Measurements from ENCODE around the gene FAAP20. TPM values are rescaled to one million over a fixed set of nuclear protein-coding genes. Genes with fewer than 3 reads are reported as not detected.

Gene FAAP20
- total RNA-seq, 1 experiment from 2014 or later, result 112 TPM

GRCh38 chr1:2179283-2180013, 15.1 kb downstream of the FAAP20 start:
- Histone ChIP-seq H3K27me3 (ENCODE audit: insufficient read depth, low read length) (no peaks in the 10 kb centered on the region), H4K20me1 (ENCODE audit: insufficient read depth) (no peaks in the 10 kb centered on the region), H3K9me3 (ENCODE audit: control insufficient read depth in 1 of 2, insufficient read depth in 1 of 2, low read depth in 1 of 2, low read length in 2 of 2) (no peaks in the 10 kb centered on the region), H3K4me2 (ENCODE audit: low read length) (no peak overlapping the region), H3K27ac (ENCODE audit: low read depth, low read length) (no peak overlapping the region; the same call in 1 of the 2 replicates), H3K36me3 (ENCODE audit: control insufficient read depth in 1 of 2, insufficient read depth in 2 of 2, low read length in 2 of 2) (peaks cover 0 to 5% of the 10 kb centered on the region in 2 experiments; a peak in 1 of 4 replicates), H3K4me1 (ENCODE audit: control insufficient read depth in 1 of 2, insufficient read depth in 2 of 2, low read length in 2 of 2) (peaks cover 0 to 2% of the 10 kb centered on the region in 2 experiments; a peak in 1 of 4 replicates), H3K9ac (ENCODE audit: low read length) (no peak overlapping the region), H3K9me2 (ENCODE audit: insufficient read depth) (no peaks in the 10 kb centered on the region), H3K4me3 (replicated peaks in 1 of 2; ENCODE audit: low read depth in 1 of 2, low read length in 2 of 2) (no peak overlapping the region), H3K79me2 (ENCODE audit: insufficient read depth, low read length) (no peaks in the 10 kb centered on the region), H2AFZ (ENCODE audit: low read depth, low read length, poor library complexity, severe bottlenecking) (no peak overlapping the region)
- no TSS peak for BruUV-seq (replicated peaks)
- intact Hi-C loops (cut with micrococcal nuclease), result no loop called here
- ChIA-PET RAD21 (ENCODE audit: low non-redundant PET in 1 of 2, low total read pairs in 2 of 2, uncharacterized antibody in 2 of 2, unreplicated experiment in 2 of 2) (no interaction called here), CTCF (no interaction called here), POLR2A (no interaction called here)
- DNase-seq (ENCODE audit: low read depth, low spot score) (no peak), ATAC-seq (no peak)
- no peak for TF ChIP-seq MAX (IDR thresholded peaks at IDR 0.05)
- no peak for TF ChIP-seq SRF (IDR thresholded peaks at IDR 0.05; ENCODE audit: low read depth)
- no peak for TF ChIP-seq EGR1 (IDR thresholded peaks at IDR 0.05; ENCODE audit: low read depth)
- TF ChIP-seq FOSL1 (IDR thresholded peaks at IDR 0.05; ENCODE audit: low read depth), result no peak
- TF ChIP-seq POLR2A (IDR thresholded peaks at IDR 0.05; ENCODE audit: borderline replicate concordance, extremely low read depth, insufficient read depth, insufficient read length), result no peak
- no peak for TF ChIP-seq RAD21 (IDR thresholded peaks at IDR 0.05; ENCODE audit: low read depth)
- no peak for TF ChIP-seq ELF1 (IDR thresholded peaks at IDR 0.05; ENCODE audit: borderline replicate concordance, low read depth)
- no peak for TF ChIP-seq EZH2 (IDR thresholded peaks at IDR 0.05)
- no peak for TF ChIP-seq YY1 (IDR thresholded peaks at IDR 0.05; ENCODE audit: extremely low read depth, insufficient replicate concordance, low read depth, low read length)
- no peak for TF ChIP-seq SP1 (IDR thresholded peaks at IDR 0.05; ENCODE audit: low read depth)

GRCh38 chr1:2178875-2179274, 15.7 kb downstream of the FAAP20 start:
- intact Hi-C loops (cut with micrococcal nuclease), result no loop called here
- POLR2A ChIA-PET, result no interaction called here
- DNase-seq (ENCODE audit: low read depth, low spot score), result no peak
- no peak for TF ChIP-seq CEBPB (IDR thresholded peaks at IDR 0.05; ENCODE audit: low read depth)
- TF ChIP-seq CTCF (IDR thresholded peaks at IDR 0.05 in 2 of 3, conservative IDR thresholded peaks at IDR 0.05 in 1 of 3; ENCODE audit: borderline replicate concordance in 1 of 3, insufficient read depth in 1 of 3, low read depth in 2 of 3, low read length in 2 of 3), result no peak
- no peak for TF ChIP-seq ZNF274 (IDR thresholded peaks at IDR 0.05; ENCODE audit: low read depth, low read length)
- no peak for TF ChIP-seq POLR2AphosphoS5 (IDR thresholded peaks at IDR 0.05; ENCODE audit: low read depth, low read length)
- TF ChIP-seq JUND (IDR thresholded peaks at IDR 0.05), result no peak
- TF ChIP-seq ZFX (IDR thresholded peaks at IDR 0.05), result no peak
- TF ChIP-seq POLR2A (IDR thresholded peaks at IDR 0.05; ENCODE audit: borderline replicate concordance, extremely low read depth, insufficient read depth, insufficient read length), result no peak
- TF ChIP-seq MAX (IDR thresholded peaks at IDR 0.05), result no peak
- no peak for TF ChIP-seq ZBTB33 (IDR thresholded peaks at IDR 0.05; ENCODE audit: extremely low read depth, insufficient replicate concordance, low read length)
- TF ChIP-seq SP1 (IDR thresholded peaks at IDR 0.05; ENCODE audit: low read depth), result no peak
- no peak for TF ChIP-seq RAD21 (IDR thresholded peaks at IDR 0.05; ENCODE audit: low read depth)

More at GRCh38 chr1:2178875-2179274, 15.7 kb downstream of the FAAP20 start:
- Histone ChIP-seq H3K9ac (ENCODE audit: low read length) (no peak overlapping the region), H2AFZ (ENCODE audit: low read depth, low read length, poor library complexity, severe bottlenecking) (no peak overlapping the region), H3K9me3 (ENCODE audit: control insufficient read depth in 1 of 2, insufficient read depth in 1 of 2, low read depth in 1 of 2, low read length in 2 of 2) (no peaks in the 10 kb centered on the region), H3K4me1 (ENCODE audit: control insufficient read depth in 1 of 2, insufficient read depth in 2 of 2, low read length in 2 of 2) (peaks cover 0 to 8% of the 10 kb centered on the region in 2 experiments; a peak in 1 of 4 replicates), H3K27ac (ENCODE audit: low read depth, low read length) (no peak overlapping the region), H3K79me2 (ENCODE audit: insufficient read depth, low read length) (no peaks in the 10 kb centered on the region), H4K20me1 (ENCODE audit: insufficient read depth) (no peaks in the 10 kb centered on the region), H3K9me2 (ENCODE audit: insufficient read depth) (no peaks in the 10 kb centered on the region), H3K4me2 (ENCODE audit: low read length) (no peak overlapping the region), H3K27me3 (ENCODE audit: insufficient read depth, low read length) (no peaks in the 10 kb centered on the region), H3K36me3 (ENCODE audit: control insufficient read depth in 1 of 2, insufficient read depth in 2 of 2, low read length in 2 of 2) (peaks cover 0 to 5% of the 10 kb centered on the region in 2 experiments; a peak in 1 of 4 replicates), H3K4me3 (replicated peaks in 1 of 2; ENCODE audit: low read depth in 1 of 2, low read length in 2 of 2) (no peak overlapping the region)
- ATAC-seq, result no peak
- ChIA-PET CTCF (no interaction called here), RAD21 (ENCODE audit: low non-redundant PET in 1 of 2, low total read pairs in 2 of 2, uncharacterized antibody in 2 of 2, unreplicated experiment in 2 of 2) (no interaction called here)
- no TSS peak for BruUV-seq (replicated peaks)
